Neural progenitor cell (in vitro differentiated cells): ENCODE data around the gene SH3BP5L.

ENCODE experiments used
- CTCF ChIP-seq: fragments of 200-600 bp; sonication (generic); IDR thresholded peaks from 2 replicates; pipeline ENCODE4 v1.5.1; 2017; ENCODE audit warnings: antibody characterized with exemption, mild to moderate bottlenecking
- EZH2 ChIP-seq: fragments of 200-600 bp; sonication (generic); IDR thresholded peaks from 2 replicates; pipeline ENCODE4 v1.6.1; 2017; ENCODE audit warnings: antibody characterized with exemption, mild to moderate bottlenecking, moderate library complexity

GRCh38 chr1:248787430-248787829 lies 38.3 kb downstream of the SH3BP5L start:
- TF ChIP-seq EZH2 (no peak), CTCF (no peak)
